HL-60/S4 treated with phorbol 12-myristate 13-acetate at 8.2 ng/mL for 4 days and 3 days (cell line): ENCODE measurements around the gene PBX3.

Source experiments
- in situ Hi-C: fragments of 300-500 bp; cut with MboI; formaldehyde crosslinking; loops from 2 replicates; pipeline ENCODE4 v1.15.0; 2022; ENCODE audit warnings: low sequenced_read_pairs

The PBX3 gene

DNA sequence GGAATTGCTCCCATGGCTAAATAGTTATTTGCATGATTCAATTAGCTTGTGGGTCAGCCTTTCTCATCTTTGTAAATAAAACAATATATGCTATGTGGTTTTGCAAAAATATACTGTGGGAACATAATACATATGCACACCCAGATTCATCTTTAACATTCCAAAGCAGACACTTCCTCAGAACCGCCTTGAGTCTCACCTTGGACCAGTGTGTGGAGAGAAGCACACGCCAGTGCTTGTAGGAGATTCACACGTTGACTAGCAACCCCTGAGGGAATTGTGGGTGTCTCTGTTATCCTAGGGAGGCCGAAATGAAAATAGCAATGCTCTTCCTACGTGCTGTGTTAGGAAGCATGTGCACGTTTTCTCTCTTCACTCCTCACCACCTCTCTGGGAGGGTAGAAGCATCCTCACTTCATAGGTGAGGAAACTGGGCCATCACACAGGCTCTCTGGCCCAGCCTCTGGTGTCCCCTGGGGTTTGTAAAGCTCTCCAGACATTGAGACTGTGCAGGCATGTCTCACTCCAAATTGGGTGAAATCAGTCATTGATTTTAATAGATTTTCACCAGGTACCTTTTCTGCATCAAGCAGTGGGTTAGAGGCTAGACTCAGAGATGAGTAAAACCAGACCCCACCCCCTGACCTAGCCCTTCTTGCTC, 221.7 kb downstream of the PBX3 start:
- in situ Hi-C loops: no loop called here

GRCh38 chr9:125969462-125969861, 222.3 kb downstream of the PBX3 start:
- in situ Hi-C loops: no loop called here

- in situ Hi-C loops: no loop called here
Measured at GRCh38 chr9:125969868-125970267, 222.7 kb downstream of the PBX3 start.

- in situ Hi-C loops: no loop called here
Measured at GRCh38 chr9:125970340-125970739, 223.2 kb downstream of the PBX3 start.

- in situ Hi-C loops: no loop called here
Measured at GRCh38 chr9:125971050-125971449, 223.9 kb downstream of the PBX3 start.

DNA sequence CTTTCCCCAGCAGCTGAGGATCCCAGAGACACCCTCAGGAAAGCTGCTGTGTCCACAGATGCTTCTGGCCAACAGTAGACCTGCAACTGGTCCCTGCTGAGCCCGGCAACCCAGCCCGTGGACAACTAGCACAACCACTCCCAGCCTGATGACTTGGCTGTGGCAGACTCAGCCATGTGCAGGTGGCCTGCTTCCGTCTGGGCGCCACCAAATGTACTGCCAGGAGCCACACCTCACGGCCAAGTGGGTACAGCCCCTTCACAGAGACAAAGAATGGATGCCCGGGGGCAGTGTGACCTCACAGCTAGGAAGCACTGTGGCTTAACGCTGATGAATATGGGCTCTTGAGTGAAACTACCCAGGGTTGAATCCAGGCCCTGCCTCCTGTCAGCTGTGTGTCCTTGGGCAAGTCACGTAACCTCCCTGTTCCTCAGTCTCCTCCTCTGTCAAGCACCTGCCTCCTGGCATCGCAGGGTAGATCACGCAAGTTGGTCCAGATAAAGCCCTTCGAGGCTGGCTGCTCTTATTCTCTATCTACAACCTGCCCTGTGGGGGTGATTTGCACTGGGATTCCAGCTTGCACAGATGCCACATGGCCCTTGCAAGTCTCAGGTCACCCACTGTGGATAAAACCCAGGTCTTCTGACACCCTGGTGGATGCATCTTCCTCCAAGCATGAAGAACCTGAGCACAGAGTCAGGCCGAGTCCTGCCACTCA, 225.0 kb downstream of the PBX3 start:
- in situ Hi-C loops: no loop called here

DNA sequence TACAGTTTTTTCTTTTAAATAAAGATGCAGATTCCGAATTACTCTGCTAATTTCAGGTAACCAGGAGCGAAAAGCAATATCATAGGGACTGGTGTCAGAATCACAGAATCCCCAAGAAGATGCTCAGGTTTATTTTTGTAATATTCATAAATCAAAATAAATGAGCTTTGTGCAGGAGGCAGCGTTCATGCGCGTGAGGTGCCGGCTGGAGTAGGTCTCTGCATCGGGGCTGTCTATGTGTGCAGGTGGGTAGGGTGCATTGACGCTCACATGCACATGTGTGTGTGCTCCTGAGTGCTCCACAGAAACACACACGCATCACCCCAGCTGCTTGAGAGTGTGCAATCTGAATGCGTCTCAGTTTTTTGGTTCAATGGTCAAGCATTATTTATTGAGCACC, 226.4 kb downstream of the PBX3 start:
- in situ Hi-C loops: no loop called here

DNA sequence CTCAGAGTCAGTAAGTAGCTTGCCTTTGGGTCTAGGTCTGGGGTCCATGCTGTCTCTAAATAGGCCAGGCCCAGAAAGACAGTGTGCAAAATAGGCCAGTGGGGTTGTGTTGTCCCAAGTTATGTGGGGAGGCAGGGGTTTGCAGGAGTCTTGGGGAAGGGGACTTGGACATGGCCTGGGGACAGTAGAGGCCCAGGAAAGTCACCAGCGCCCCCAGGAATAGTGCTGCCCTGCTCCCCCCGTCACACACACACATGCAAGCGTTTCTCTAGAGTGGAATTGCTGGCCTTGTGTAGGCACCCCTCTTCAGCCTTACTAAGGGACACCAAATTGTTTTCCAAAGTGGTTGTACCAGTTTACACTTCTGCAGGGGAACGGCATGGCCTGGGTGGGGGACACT, 227.5 kb downstream of the PBX3 start:
- in situ Hi-C loops: no loop called here

GRCh38 chr9:125977223-125977622, 230.1 kb downstream of the PBX3 start:
- in situ Hi-C loops: no loop called here

- in situ Hi-C loops: no loop called here
Measured at GRCh38 chr9:125979383-125979782, 232.2 kb downstream of the PBX3 start.

DNA sequence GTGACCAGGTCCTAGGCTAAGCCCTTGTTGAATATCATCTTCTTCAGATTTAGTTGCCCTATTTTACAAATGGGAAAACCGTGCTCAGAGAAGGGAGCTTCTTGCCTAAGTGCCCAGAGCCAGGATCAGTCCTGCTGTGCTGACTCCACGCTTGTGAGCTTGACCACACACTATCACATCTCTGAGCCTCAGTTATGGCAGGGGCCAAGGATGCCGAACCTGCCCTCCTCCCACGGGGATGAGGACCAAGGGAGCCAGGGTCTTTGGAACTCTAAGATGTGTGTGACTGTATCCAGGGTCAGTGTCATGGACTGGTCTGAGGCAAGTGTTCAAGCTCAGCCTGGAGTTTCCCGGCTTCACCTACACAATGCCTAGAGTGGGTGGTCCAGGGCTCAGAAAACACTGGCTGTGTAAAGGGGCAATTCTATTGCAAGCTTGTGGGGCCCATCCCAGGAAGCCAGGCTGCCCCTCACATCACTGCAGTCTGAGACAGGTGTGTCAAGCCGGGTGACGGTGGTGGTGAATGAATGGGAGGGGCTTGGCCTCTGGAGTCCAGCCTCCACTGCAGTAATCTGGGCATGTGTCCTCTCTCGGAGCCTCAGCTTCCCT, 235.7 kb downstream of the PBX3 start:
- in situ Hi-C loops: no loop called here

DNA sequence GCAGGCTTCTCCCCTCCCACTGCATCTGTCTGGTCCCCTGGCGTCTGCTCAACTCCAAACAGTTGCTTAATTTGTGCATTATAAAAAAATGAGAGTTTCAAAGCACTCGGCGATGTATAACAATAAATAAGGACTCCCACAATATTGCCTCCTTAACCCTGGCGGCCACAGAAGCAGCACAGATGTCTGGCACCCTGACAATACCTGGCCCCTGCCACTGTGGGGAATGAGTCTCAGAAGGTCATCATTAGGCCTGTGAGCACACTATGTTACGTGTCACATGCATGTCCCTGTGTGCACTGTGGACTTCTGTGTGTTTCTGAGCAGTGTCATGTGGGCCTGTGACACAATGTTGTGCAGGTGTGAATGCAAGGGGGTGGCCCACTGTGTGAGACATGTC, 236.5 kb downstream of the PBX3 start:
- in situ Hi-C loops: no loop called here

- in situ Hi-C loops: no loop called here
Measured at GRCh38 chr9:125984461-125984860, 237.3 kb downstream of the PBX3 start.

DNA sequence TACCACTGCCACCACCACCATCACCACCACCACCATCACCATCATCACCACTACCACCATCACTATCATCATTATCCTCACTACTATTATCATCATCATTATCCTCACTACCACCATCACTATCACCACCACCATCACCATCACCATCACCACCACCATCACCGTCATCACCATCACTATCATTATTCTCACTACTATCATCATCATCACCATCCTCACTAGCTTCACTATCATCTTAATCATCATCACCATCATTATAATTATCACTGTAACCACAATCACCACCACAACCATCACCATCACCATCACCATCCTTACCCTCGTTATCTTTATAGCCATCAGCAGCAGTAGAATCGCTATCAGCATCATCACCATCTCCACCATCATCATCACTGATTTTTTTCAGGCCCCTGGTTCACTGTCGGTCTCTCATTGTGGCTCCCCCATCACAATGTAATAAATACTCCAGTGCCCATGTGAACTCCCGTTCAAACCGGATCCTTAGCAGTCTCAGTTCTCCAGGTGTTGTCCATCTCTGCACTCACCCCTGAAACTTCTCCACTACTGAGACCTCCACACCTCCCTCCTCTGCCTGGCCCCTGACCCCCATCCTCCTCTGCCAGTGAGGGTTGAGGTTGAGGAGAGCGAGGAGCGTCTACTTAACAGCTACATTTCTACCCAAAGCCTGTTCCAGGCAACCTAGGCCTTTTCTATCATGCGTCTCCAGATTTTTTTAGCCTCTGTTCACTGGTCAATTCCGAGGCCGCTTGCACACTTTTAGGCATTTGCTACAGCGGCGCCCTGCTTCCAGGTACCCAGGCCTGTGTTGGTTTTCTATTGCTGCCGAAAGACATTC, 238.2 kb downstream of the PBX3 start:
- in situ Hi-C loops: no loop called here

GRCh38 chr9:125985998-125986655, 239.0 kb downstream of the PBX3 start:
- in situ Hi-C loops: no loop called here

- in situ Hi-C loops: no loop called here
Measured at GRCh38 chr9:125986966-125987365, 239.8 kb downstream of the PBX3 start.

DNA sequence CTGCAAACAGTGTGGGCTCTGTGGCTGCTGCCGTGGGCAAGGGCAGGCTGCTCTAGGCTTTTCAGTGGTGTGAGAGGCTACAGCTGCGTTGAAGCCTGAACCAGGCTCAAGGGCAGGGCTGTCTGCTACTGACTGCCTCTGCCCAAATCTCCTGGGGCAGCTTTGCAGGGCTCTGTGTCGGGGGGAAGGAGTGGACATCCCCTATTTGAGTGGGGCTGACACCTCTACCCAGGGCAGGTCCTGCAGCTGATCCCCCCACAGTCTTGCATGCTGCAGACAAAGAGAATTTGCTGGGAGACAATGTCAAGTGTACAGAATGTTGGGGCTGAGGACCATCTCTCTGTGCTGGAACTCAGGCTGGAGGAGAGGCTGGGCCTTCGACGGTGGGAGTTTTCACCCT, 240.2 kb downstream of the PBX3 start:
- in situ Hi-C loops: no loop called here

- in situ Hi-C loops: no loop called here
Measured at GRCh38 chr9:125988479-125989050, 241.4 kb downstream of the PBX3 start.

GRCh38 chr9:125989090-125989501, 241.9 kb downstream of the PBX3 start:
- in situ Hi-C loops: no loop called here

DNA sequence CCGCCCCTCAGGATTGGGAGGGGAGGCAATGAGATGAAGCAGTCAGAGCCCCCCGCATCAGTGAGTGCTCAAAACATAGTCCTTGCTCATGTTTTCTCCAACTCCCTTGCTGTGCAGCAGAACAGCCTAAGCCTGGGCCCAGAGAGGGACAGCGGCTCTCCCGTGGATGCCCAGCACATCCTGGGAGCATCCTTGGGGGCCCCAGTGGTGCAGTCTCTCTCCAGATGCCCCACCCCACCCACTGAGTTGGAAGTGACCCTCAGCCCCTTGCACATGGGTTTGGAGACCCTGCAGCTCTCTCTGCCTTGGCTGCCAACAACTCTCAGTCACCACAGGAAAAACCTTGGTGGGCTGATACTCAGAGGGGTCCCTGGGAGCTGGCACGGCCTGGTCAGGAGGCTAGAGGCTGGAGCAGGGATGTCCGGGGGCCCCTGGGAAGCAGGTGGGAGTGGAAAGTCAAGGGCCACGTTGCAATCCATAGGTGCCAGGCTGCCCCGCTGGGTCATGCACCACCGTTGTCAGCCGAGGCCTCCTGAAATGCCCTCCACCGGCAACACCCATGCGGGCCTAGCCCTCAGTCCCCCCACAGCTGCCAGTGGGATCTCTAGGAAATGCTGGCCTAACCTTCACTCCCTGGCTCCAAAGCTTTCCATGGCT, 242.5 kb downstream of the PBX3 start:
- in situ Hi-C loops: no loop called here
